Keratinocyte (primary cell): ENCODE measurements around the gene NFATC1. TPM values are rescaled to one million over a fixed set of nuclear protein-coding genes. Genes with fewer than 3 reads are reported as not detected.

Experiments
- DNase-seq: peaks from one replicate; pipeline ENCODE4 v3.0.0-alpha.2; 2011; ENCODE audit warnings: low read depth, missing footprints, low spot score
- FAIRE-seq: peaks from 2 replicates; lab custom pipeline; 2011; peaks lifted over from hg19 to GRCh38; lab: Jason Lieb, UNC
- H2AFZ ChIP-seq: 2 replicates; pipeline ENCODE4 v1.6.0; 2012; ENCODE audit warnings: low read length, control low read depth, inconsistent platforms; ENCODE audit not compliant: control insufficient read depth
- H3K27ac ChIP-seq: 2 replicates; pipeline ENCODE4 v1.5.1; 2011; ENCODE audit warnings: low read length; ENCODE audit not compliant: control insufficient read depth, insufficient read depth
- H3K27me3 ChIP-seq: 3 replicates; pipeline ENCODE4 v1.6.0; 2011; ENCODE audit warnings: low read length; ENCODE audit not compliant: control insufficient read depth, insufficient read depth; ENCODE audit errors: extremely low read depth
- H3K36me3 ChIP-seq, 2 experiments: 2 replicates in 1 of 2; 3 replicates in 1 of 2; pipeline ENCODE4 v1.5.1; 2011; ENCODE audit warnings: low read length in 2 of 2, mild to moderate bottlenecking in 1 of 2; ENCODE audit not compliant: control insufficient read depth in 2 of 2, insufficient read depth in 2 of 2; ENCODE audit errors: extremely low read depth in 1 of 2
- H3K4me1 ChIP-seq: 3 replicates; pipeline ENCODE4 v1.5.1; 2011; ENCODE audit warnings: low read length; ENCODE audit not compliant: control insufficient read depth, insufficient read depth; ENCODE audit errors: extremely low read depth
- H3K4me2 ChIP-seq: 3 replicates; pipeline ENCODE4 v1.6.0; 2011; ENCODE audit warnings: low read depth, low read length; ENCODE audit not compliant: control insufficient read depth, insufficient read depth; ENCODE audit errors: extremely low read depth
- H3K4me3 ChIP-seq, 3 experiments: fragments of 200-600 bp in 1 of 3; sonication (generic) in 1 of 3; 2 replicates in 2 of 3; 3 replicates in 1 of 3; pipeline ENCODE4 v1.5.1; 2011 to 2016; ENCODE audit warnings: low read length in 3 of 3, mild to moderate bottlenecking in 3 of 3, control low read depth in 2 of 3, inconsistent platforms in 1 of 3, low read depth in 1 of 3, mixed read lengths in 1 of 3, mixed run types in 1 of 3, moderate library complexity in 1 of 3; ENCODE audit not compliant: control insufficient read depth in 2 of 3, insufficient read depth in 2 of 3; ENCODE audit errors: extremely low read depth in 1 of 3
- H3K79me2 ChIP-seq: 2 replicates; pipeline ENCODE4 v1.6.0; 2012; ENCODE audit warnings: low read length; ENCODE audit not compliant: control insufficient read depth, insufficient read depth
- H3K9ac ChIP-seq: 3 replicates; pipeline ENCODE4 v1.6.0; 2011; ENCODE audit warnings: low read length; ENCODE audit not compliant: control insufficient read depth, insufficient read depth; ENCODE audit errors: extremely low read depth
- H3K9me1 ChIP-seq: 3 replicates; pipeline ENCODE4 v1.6.0; 2011; ENCODE audit warnings: low read length; ENCODE audit not compliant: control insufficient read depth, insufficient read depth; ENCODE audit errors: extremely low read depth
- H3K9me3 ChIP-seq: 2 replicates; pipeline ENCODE4 v1.5.1; 2012; ENCODE audit warnings: low read depth, low read length; ENCODE audit not compliant: control insufficient read depth
- H4K20me1 ChIP-seq: 3 replicates; pipeline ENCODE4 v1.6.0; 2011; ENCODE audit warnings: low read length; ENCODE audit not compliant: control insufficient read depth, insufficient read depth; ENCODE audit errors: extremely low read depth
- CTCF ChIP-seq, 3 experiments: IDR thresholded peaks in 1 of 3; conservative IDR thresholded peaks in 1 of 3; optimal IDR thresholded peaks in 1 of 3; 2 replicates in 2 of 3; 3 replicates in 1 of 3; pipeline versions ENCODE3 to v1.5.1; 2011; ENCODE audit warnings: low read length in 3 of 3, mild to moderate bottlenecking in 3 of 3, moderate library complexity in 2 of 3, control low read depth in 1 of 3, inconsistent platforms in 1 of 3; ENCODE audit not compliant: insufficient read depth in 2 of 3; ENCODE audit errors: extremely low read depth in 1 of 3
- EZH2 ChIP-seq: IDR thresholded peaks from one replicate; pipeline ENCODE4 v1.6.1; 2012; ENCODE audit warnings: inconsistent platforms, mild to moderate bottlenecking, low read length, moderate library complexity
- dilution Hi-C: fragments of 300-500 bp; cut with MboI; formaldehyde crosslinking; loops from one replicate; pipeline ENCODE4 v1.7.0; 2020; ENCODE audit warnings: low sequenced_read_pairs; ENCODE audit not compliant: extremely low pct_ligation_motif_present
- polyA plus RNA-seq, 5 experiments: library from polyadenylated mRNA; depleted of rRNA in 3 of 5; stranded (reverse) in 3 of 5; stranded (forward) in 1 of 5; unstranded in 1 of 5; fragments of >200 nt; gene quantifications; 1 replicate in 1 of 5; 2 replicates in 3 of 5; 3 replicates in 1 of 5; pipeline versions ENCODE4 v1.2.1 to v1.2.3, GENCODE V29; 2011 to 2012; ENCODE audit warnings: missing spikeins in 2 of 5, low read depth in 1 of 5, low replicate concordance in 1 of 5

NFATC1 gene
- polyA plus RNA-seq, 1 donor (not counting 4 experiments of a cell fraction or from before 2014, with no cell fraction given): 0.77 TPM

- no peaks in the 10 kb centered on the region for H3K79me2 ChIP-seq
- no peaks in the 10 kb centered on the region for H3K9me1 ChIP-seq
- no peak overlapping the region for H3K27ac ChIP-seq
- dilution Hi-C loops: no loop called here
- H3K4me2 ChIP-seq: no peak overlapping the region
- DNase-seq: no peak
- H2AFZ ChIP-seq: no peak overlapping the region
- H3K27me3 ChIP-seq: no peaks in the 10 kb centered on the region
- no peaks in the 10 kb centered on the region for H4K20me1 ChIP-seq
- no peak for FAIRE-seq
- H3K4me3 ChIP-seq: no peak overlapping the region
- no peak overlapping the region for H3K9ac ChIP-seq
- TF ChIP-seq EZH2 (no peak), CTCF (optimal IDR thresholded peaks at IDR 0.05 in 1 of 3, IDR thresholded peaks at IDR 0.05 in 1 of 3, conservative IDR thresholded peaks at IDR 0.05 in 1 of 3; ENCODE audit: extremely low read depth in 1 of 3, insufficient read depth in 2 of 3, low read length in 3 of 3) (no peak)
- no peaks in the 10 kb centered on the region for H3K9me3 ChIP-seq
- H3K4me1 ChIP-seq: no peaks in the 10 kb centered on the region
- H3K36me3 ChIP-seq: no peaks in the 10 kb centered on the region
Observed at GRCh38 chr18:79519751-79520477, 124.2 kb downstream of the NFATC1 start.

GRCh38 chr18:79520478-79521390 lies 125.0 kb downstream of the NFATC1 start:
- Histone ChIP-seq H3K4me2 (no peak overlapping the region), H2AFZ (no peak overlapping the region)
- DNase-seq: no peak

More at GRCh38 chr18:79520478-79521390, 125.0 kb downstream of the NFATC1 start:
- dilution Hi-C loops: no loop called here
- no peak overlapping the region for H3K4me3 ChIP-seq
- no peak overlapping the region for H3K27ac ChIP-seq
- H3K27me3 ChIP-seq: no peaks in the 10 kb centered on the region
- H3K9me3 ChIP-seq: no peaks in the 10 kb centered on the region
- no peak for TF ChIP-seq EZH2
- TF ChIP-seq CTCF (optimal IDR thresholded peaks at IDR 0.05 in 1 of 3, IDR thresholded peaks at IDR 0.05 in 1 of 3, conservative IDR thresholded peaks at IDR 0.05 in 1 of 3; ENCODE audit: extremely low read depth in 1 of 3, insufficient read depth in 2 of 3, low read length in 3 of 3): no peak
- no peaks in the 10 kb centered on the region for H3K4me1 ChIP-seq
- no peaks in the 10 kb centered on the region for H3K9me1 ChIP-seq
- no peaks in the 10 kb centered on the region for H3K36me3 ChIP-seq
- no peaks in the 10 kb centered on the region for H4K20me1 ChIP-seq
- no peak overlapping the region for H3K9ac ChIP-seq
- no peaks in the 10 kb centered on the region for H3K79me2 ChIP-seq
- no peak for FAIRE-seq
